Thyroid gland (tissue), 4 donors: Measurements from ENCODE around the gene CBLIF. TPM values are rescaled to one million over a fixed set of nuclear protein-coding genes. Genes with fewer than 3 reads are reported as not detected.
"Not testable (repeated sequence)": the region's sequence is repeated elsewhere in the genome, so short reads cannot be mapped to it uniquely, and the experiment has no call there.

ENCODE experiments used
- DNase-seq, 2 donors: peaks; one replicate each; pipeline ENCODE4 v3.0.0-alpha.2; 2019
- H3K27ac ChIP-seq, 3 donors: fragments of 200-600 bp; sonication (generic); 1 replicate in 2 of 3; 2 replicates in 1 of 3; pipeline ENCODE4 v1.5.1; 2016 to 2019; ENCODE audit warnings: mild to moderate bottlenecking in 1 of 3, moderate library complexity in 1 of 3
- H3K27me3 ChIP-seq: fragments of 200-600 bp; sonication (generic); one replicate; pipeline ENCODE4 v1.5.1; 2019
- H3K36me3 ChIP-seq, 2 donors: fragments of 200-600 bp; sonication (generic); one replicate each; pipeline ENCODE4 v1.5.1; 2016 to 2019
- H3K4me1 ChIP-seq, 2 donors: fragments of 200-600 bp; sonication (generic); one replicate each; pipeline ENCODE4 v1.5.1; 2017 to 2019
- H3K4me3 ChIP-seq, 3 donors: fragments of 200-600 bp; sonication (generic); replicated peaks in 1 of 3; 1 replicate in 2 of 3; 2 replicates in 1 of 3; pipeline ENCODE4 v1.5.1; 2016; ENCODE audit warnings: mild to moderate bottlenecking in 1 of 3
- H3K9me3 ChIP-seq: fragments of 200-600 bp; sonication (generic); one replicate; pipeline ENCODE4 v1.5.1; 2017
- POLR2A ChIP-seq, 2 donors: fragments of 450-650 bp; IDR thresholded peaks; one replicate each; pipeline ENCODE4 v1.6.1; 2017; ENCODE audit warnings: antibody characterized with exemption in 2 of 2, mild to moderate bottlenecking in 2 of 2, moderate library complexity in 1 of 2
- WGBS, 2 donors: methylation state at CpG; one replicate each; pipeline ENCODE4 v1.1.5; 2017; 5-methylcytosine and 5-hydroxymethylcytosine counted together
- intact Hi-C: fragments of 100-400 bp; cut with DNase I; formaldehyde crosslinking; loops from one replicate; pipeline ENCODE4 v1.15.1; 2023
- total RNA-seq, 4 donors: library from RNA; depleted of rRNA; stranded (reverse); fragments of >200 nt; gene quantifications; one replicate each; pipeline ENCODE4 v1.2.3, GENCODE V29; 2016
- TF ChIP-seq, protein P1 (sequence below), 6 experiments: fragments of 200-600 bp in 3 of 6; fragments of 450-650 bp in 3 of 6; sonication (generic) in 3 of 6; IDR thresholded peaks; one replicate each; pipeline ENCODE4 v1.5.1; 2016 to 2019; ENCODE audit warnings: antibody characterized with exemption in 6 of 6, mild to moderate bottlenecking in 2 of 6, inconsistent platforms in 1 of 6, moderate library complexity in 1 of 6

CBLIF gene
- total RNA-seq, 4 donors from 2014 or later = not detected

DNA sequence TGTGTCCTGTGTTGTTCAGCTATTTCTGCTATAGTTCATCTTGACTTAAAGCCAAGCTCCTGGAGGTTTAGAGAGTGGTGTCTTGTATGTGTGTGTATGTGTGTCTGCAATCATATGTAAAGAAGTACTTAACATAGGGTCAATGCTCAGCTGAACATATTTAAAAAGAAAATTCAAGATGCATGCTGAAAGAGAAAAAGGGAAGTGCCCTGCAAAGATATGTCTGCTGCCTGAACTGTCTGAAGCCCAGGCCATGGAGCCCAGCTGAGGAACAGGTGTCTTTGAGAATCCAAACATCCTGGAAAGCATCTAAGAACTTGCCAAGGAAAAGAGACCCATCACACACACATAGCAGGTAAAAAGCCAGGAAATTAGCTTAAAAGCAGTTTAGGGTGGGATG is 14.4 kb upstream of the CBLIF start:
- DNase-seq = no peak
- Histone ChIP-seq H3K4me3 (no peak overlapping the region), H3K27ac (no peak overlapping the region), H3K9me3 (no peaks in the 10 kb centered on the region), H3K4me1 (no peaks in the 10 kb centered on the region), H3K27me3 (no peaks in the 10 kb centered on the region), H3K36me3 (no peaks in the 10 kb centered on the region)
- intact Hi-C loops = no loop called here
- no peak for TF ChIP-seq POLR2A (IDR thresholded peaks at IDR 0.05)
- TF ChIP-seq, protein P1, sequence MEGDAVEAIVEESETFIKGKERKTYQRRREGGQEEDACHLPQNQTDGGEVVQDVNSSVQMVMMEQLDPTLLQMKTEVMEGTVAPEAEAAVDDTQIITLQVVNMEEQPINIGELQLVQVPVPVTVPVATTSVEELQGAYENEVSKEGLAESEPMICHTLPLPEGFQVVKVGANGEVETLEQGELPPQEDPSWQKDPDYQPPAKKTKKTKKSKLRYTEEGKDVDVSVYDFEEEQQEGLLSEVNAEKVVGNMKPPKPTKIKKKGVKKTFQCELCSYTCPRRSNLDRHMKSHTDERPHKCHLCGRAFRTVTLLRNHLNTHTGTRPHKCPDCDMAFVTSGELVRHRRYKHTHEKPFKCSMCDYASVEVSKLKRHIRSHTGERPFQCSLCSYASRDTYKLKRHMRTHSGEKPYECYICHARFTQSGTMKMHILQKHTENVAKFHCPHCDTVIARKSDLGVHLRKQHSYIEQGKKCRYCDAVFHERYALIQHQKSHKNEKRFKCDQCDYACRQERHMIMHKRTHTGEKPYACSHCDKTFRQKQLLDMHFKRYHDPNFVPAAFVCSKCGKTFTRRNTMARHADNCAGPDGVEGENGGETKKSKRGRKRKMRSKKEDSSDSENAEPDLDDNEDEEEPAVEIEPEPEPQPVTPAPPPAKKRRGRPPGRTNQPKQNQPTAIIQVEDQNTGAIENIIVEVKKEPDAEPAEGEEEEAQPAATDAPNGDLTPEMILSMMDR (IDR thresholded peaks at IDR 0.05) = no peak

DNA sequence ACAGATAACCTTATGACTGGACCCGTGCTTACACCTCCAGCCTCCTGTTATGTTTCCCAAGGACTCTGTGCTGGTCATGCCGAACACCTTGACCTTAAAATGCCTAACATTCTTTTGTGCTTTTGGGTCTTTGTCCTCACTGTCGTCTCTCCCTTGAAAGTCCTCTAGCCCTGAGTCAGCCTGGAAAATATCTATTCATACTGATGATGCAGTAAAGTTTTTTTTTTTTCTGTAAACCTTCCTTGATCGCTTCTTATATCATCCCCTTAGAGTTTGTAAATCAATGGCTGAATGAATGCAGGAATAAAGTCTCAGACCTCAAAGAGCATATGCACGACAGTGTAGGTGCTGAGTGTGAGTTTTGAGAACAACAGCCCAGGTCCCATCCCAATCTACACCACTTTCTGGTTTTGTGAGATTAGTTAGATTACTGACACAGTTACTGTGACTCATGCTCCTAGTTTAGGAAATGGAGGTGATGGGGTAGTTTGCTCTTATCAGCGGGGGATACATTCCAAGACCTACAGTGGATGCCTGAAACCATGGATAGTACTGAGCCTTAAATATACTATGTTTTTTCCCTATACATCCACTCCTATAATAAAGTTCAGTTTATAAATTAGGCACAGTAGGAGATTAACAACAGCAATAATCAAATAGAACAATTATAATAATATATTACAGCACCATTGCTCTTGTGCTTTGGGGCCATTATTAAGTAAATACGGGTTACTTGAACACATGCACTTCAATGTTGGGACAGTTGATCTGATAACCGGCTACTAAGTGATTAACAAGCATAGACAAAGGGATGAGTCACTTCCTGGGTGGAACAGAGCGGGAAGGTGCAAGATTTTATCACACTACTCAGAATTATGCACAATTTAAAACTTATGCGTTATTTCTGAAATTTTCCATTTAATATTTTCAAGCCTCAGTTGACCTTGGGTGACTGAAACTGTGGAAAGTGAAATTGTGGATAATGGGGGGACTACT is 12.4 kb upstream of the CBLIF start:
- Histone ChIP-seq H3K36me3 (no peaks in the 10 kb centered on the region), H3K27ac (no peak overlapping the region), H3K27me3 (no peaks in the 10 kb centered on the region), H3K4me3 (no peak overlapping the region), H3K4me1 (no peaks in the 10 kb centered on the region), H3K9me3 (no peaks in the 10 kb centered on the region)
- TF ChIP-seq POLR2A (IDR thresholded peaks at IDR 0.05) = no peak
- TF ChIP-seq, protein P1 (IDR thresholded peaks at IDR 0.05) = no peak
- intact Hi-C loops = no loop called here
- no peak for DNase-seq
- WGBS, 2 donors = 67 to 69% methylated on average over 10 of the region's 10 CpGs

DNA sequence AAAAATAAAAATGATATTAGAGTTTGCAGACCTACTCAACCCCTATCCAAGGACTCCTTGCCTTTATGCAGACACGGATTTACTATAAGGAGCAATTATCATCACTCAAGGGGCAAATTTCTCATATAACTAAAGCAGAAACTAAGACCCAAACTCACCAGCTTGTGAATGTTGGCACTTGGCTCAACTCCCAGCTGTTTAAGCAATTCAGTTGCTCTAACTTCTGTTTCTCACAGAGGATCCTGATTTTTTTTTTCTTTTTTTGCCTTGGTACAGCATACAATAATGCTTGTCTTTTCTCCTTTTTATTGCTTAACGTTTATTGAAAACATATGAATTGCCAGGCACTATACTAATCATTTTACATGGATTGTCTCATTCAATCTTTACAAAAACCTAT is 9.6 kb upstream of the CBLIF start:
- WGBS, 2 donors = 55 to 72% methylated on average over 2 of the region's 2 CpGs
- TF ChIP-seq POLR2A (IDR thresholded peaks at IDR 0.05) = no peak
- TF ChIP-seq, protein P1 (IDR thresholded peaks at IDR 0.05) = no peak
- no peak overlapping the region for H3K27ac ChIP-seq
- intact Hi-C loops = no loop called here
- no peaks in the 10 kb centered on the region for H3K27me3 ChIP-seq
- no peaks in the 10 kb centered on the region for H3K36me3 ChIP-seq
- H3K9me3 ChIP-seq = no peaks in the 10 kb centered on the region
- no peak for DNase-seq
- no peak overlapping the region for H3K4me3 ChIP-seq
- H3K4me1 ChIP-seq = no peaks in the 10 kb centered on the region

DNA sequence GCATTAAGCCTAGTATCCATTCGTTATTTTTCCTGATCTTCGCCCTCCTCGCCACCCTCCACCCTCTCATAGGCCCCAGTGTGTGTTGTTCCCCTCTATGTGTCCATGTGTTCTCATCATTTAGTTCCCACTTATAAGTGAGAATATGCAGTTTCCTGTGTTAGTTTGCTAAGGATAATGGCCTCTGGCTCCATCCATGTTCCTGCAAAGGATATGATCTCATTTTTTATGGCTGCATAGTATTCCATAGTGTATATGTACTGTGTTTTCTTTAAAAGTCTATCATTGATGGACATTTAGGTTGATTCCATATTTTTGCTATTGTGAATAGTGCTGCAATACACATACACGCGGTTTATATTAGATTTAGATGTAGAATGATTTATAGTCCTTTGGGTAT is 6.1 kb upstream of the CBLIF start:
- H3K4me1 ChIP-seq, H3K27me3 ChIP-seq, intact Hi-C loops, DNase-seq, H3K4me3 ChIP-seq, H3K36me3 ChIP-seq, H3K27ac ChIP-seq, H3K9me3 ChIP-seq: not testable (repeated sequence)
- WGBS, 2 donors = 87 to 91% methylated on average over 5 of the region's 5 CpGs

DNA sequence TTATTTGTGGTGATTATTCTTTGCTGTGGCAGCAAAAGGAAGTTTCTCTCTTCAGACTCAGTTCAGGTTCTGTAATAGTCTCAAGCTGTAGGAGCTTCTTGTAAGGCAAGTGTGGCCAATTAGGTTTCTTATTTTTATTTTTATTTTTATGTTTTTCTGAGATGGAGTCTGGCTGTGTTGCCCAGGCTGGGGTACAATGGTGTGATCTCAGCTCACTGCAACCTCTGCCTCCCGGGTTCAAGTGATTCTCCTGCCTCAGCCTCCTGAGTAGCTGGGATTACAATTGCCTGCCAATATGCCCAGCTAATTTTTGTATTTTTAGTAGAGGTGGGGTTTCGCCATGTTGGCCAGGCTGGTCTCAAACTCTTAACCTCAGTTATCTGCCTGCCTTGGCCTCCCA is 4.3 kb upstream of the CBLIF start:
- H3K4me3 ChIP-seq, H3K27me3 ChIP-seq, DNase-seq, H3K27ac ChIP-seq, H3K9me3 ChIP-seq, H3K4me1 ChIP-seq, intact Hi-C loops, H3K36me3 ChIP-seq: not testable (repeated sequence)
- WGBS, 2 donors = 90 to 92% methylated on average over 2 of the region's 2 CpGs

DNA sequence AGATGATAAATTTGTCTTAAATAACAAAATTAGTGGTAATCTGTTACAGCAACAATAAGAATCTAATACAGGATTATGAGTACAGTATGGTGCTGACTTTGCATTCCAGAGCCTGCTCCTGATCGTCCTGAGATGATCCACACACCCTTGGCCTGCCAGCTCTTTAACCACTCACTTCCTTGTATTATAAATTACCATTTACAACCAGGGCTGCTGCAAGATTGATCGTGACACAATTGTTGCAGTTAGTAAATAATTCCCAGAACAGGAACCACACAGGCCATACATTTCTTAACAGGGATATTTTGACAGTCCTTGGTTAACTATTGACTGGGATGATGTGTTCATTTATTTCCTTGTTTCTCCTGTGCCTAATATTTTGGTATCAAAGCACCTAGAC is 3.8 kb upstream of the CBLIF start:
- intact Hi-C loops = no loop called here
- Histone ChIP-seq H3K27me3 (no peaks in the 10 kb centered on the region), H3K4me1 (no peaks in the 10 kb centered on the region), H3K27ac (no peak overlapping the region), H3K9me3 (no peaks in the 10 kb centered on the region), H3K4me3 (no peak overlapping the region), H3K36me3 (no peaks in the 10 kb centered on the region)
- WGBS, 2 donors = 54 to 64% methylated on average over 2 of the region's 2 CpGs
- TF ChIP-seq, protein P1 (IDR thresholded peaks at IDR 0.05) = no peak
- no peak for TF ChIP-seq POLR2A (IDR thresholded peaks at IDR 0.05)
- no peak for DNase-seq

DNA sequence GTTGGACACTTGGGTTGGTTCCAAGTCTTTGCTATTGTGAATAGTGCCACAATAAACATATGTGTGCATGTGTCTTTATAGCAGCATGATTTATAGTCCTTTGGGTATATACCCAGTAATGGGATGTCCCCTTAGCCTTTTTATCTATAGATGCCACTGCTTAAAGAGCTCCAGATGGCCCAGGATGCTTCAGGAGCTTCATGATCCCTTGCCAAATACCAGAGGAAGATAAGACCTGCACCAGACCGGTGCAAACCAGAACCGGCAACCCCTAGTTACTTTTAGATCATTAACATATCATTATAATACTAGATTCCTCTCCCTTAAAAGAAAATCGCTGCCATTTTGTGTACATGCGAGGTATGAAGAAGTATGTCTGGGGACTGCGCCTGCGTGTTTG is 3.1 kb upstream of the CBLIF start:
- H3K4me1 ChIP-seq, intact Hi-C loops, H3K4me3 ChIP-seq, H3K36me3 ChIP-seq, DNase-seq, H3K27ac ChIP-seq, H3K9me3 ChIP-seq, H3K27me3 ChIP-seq: not testable (repeated sequence)
- 94 to 95% methylated on average over 6 of the region's 6 CpGs for WGBS, 2 donors
